Measurements from ENCODE around the gene ANO8.

ANO8 gene, protein sequence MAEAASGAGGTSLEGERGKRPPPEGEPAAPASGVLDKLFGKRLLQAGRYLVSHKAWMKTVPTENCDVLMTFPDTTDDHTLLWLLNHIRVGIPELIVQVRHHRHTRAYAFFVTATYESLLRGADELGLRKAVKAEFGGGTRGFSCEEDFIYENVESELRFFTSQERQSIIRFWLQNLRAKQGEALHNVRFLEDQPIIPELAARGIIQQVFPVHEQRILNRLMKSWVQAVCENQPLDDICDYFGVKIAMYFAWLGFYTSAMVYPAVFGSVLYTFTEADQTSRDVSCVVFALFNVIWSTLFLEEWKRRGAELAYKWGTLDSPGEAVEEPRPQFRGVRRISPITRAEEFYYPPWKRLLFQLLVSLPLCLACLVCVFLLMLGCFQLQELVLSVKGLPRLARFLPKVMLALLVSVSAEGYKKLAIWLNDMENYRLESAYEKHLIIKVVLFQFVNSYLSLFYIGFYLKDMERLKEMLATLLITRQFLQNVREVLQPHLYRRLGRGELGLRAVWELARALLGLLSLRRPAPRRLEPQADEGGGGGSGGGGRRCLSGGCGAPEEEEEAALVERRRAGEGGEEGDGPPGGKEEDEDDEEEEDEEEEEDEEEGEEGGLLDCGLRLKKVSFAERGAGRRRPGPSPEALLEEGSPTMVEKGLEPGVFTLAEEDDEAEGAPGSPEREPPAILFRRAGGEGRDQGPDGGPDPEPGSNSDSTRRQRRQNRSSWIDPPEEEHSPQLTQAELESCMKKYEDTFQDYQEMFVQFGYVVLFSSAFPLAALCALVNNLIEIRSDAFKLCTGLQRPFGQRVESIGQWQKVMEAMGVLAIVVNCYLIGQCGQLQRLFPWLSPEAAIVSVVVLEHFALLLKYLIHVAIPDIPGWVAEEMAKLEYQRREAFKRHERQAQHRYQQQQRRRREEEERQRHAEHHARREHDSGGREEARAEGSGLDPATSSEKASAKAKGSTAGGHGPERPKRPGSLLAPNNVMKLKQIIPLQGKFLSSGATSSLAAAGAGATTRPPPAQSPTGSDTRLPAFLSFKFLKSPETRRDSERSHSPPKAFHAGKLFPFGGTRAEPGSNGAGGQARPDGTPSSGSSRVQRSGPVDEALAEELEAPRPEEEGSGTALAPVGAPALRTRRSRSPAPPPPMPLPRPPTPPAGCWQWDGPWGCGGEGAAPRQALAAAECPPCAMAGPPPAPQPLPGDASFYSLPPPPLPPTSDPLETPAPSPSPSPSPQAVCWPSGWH

DNA sequence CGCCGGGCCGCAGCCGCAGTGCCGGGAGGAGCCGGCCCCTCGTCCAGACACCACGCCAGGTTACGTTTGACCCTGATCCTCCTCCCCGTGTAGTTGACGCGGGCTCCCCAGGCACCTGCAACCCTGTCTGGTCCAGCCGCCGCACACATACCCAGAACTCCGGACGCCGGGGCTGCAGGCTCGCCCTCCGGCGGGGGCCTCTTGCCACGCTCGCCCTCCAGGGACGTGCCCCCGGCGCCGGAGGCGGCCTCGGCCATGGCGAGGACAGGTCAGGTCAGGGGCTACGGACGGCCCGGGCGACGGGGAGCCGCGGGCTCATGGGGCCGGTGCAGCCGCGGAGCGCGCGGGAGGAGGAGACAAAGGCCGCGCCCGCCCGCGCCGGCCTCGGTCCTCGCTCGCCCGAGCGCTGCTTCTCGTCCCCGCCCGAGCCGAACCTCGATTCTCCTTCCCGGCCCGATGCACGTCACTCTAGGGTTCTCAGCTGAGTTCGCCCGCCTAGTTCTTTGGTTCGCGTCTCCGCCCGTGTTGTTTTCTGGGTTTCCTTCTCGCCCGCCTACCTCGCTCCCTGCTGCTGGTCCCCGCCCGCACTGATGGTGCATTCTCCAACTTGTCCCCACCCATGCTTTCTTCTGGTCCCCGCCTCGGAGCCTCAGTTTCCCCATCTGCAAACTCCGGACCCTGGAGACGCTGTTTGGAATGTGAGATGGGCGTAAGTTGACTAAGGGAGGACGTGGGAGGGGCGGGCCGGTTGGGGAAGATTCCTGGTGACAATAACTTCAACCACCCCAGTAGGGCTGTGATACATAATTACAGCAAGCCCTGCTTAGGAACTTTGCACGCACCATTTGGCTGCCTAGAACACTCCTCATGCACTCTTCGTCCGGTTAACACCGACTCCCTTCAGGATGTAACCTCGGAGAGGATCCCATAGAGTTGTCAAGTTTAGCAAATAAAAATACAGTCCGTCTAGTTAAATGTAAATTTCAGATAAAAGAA is at the start of gene ANO8:
TSS of gene ANO8 (minus strand) at position 442 of the 996 bp plus-strand sequence. CDS start at position 257, 185 bp downstream.
- H3K27ac ChIP-seq: peak within 1 kb of the TSS; percentile 75
- TF ChIP-seq, protein P1, sequence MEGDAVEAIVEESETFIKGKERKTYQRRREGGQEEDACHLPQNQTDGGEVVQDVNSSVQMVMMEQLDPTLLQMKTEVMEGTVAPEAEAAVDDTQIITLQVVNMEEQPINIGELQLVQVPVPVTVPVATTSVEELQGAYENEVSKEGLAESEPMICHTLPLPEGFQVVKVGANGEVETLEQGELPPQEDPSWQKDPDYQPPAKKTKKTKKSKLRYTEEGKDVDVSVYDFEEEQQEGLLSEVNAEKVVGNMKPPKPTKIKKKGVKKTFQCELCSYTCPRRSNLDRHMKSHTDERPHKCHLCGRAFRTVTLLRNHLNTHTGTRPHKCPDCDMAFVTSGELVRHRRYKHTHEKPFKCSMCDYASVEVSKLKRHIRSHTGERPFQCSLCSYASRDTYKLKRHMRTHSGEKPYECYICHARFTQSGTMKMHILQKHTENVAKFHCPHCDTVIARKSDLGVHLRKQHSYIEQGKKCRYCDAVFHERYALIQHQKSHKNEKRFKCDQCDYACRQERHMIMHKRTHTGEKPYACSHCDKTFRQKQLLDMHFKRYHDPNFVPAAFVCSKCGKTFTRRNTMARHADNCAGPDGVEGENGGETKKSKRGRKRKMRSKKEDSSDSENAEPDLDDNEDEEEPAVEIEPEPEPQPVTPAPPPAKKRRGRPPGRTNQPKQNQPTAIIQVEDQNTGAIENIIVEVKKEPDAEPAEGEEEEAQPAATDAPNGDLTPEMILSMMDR (conservative IDR thresholded peaks at IDR 0.05): no peak
- TF ChIP-seq ZFX (IDR thresholded peaks at IDR 0.05): peak; percentile 85; the same call in 1 of the 2 replicates

DNA sequence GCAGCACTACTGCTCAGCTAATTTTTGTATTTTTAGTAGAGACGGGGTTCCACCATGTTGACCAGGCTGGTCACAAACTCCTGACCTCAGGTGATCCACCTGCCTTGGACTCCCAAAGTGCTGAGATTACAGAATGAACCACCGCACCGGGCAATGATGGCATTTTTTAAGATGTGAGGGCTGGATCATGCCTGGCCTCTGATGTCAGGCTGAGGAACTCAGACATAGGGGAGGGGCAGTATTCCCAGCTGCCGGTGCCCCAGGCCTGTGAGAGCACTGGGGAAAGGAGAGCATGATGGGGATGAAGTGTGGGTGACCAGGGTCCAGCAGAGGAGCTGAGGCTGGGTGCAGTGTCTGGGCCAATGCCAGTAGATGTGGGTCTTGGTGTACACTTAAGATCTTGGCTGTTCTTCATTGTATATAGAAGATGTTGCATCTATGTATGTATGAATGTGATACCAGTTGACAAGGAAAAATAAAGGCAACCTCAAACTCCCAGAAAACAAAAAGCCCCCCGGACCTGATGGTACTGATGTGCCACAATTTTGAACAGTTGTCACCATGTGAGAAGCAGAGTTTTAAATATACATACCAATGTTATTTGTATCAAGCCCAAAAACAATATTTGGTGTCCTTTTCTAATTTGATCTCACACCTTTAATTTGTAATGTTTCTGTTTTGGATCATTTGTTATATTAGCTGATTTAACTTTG is 45.9 kb upstream of the ANO8 start:
- no peak for TF ChIP-seq ZFX (IDR thresholded peaks at IDR 0.05)
- TF ChIP-seq, protein P1 (conservative IDR thresholded peaks at IDR 0.05): no peak
- no peak overlapping the region for H3K27ac ChIP-seq

DNA sequence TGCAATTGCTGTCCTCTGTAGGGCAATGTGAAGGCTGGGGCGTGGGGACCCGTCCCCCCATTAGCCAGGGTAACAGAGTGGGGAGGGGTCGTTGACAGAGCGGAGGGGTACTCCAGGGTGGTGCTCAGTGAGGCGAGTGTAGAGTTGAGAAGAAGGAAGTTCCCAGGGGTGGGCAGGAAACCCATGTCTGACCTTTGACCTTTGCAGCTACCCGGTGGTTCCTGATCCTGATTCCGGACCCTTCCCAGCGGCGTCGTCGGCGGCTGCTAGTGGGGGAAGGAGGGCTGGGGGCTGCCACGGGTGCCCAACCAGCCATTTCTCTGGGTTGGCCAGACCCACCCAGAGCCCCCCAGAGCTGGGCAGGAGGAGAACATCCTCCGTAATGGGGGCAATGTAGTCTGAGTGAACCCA is 44.6 kb upstream of the ANO8 start:
- TF ChIP-seq, protein P1 (conservative IDR thresholded peaks at IDR 0.05): no peak
- no peak for TF ChIP-seq ZFX (IDR thresholded peaks at IDR 0.05)

DNA sequence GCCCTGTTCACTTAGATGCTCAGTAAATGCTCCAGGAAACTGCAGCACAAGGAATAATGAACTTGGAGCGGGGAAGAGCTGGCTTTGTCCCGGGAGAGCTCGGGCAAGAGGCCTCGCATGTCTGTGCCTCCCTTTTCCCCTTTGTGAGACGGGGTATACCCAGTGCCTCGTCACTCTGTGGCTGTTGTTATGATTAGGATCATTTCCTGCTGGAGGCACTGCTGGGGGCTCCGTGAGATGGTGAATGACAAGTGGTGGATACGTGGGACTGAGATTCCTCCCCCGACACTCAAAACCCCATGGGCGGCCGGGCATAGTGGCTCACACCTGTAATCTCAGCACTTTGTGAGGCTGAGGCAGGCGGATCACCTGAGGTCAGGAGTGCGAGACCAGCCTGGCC is 43.6 kb upstream of the ANO8 start:
- H3K27ac ChIP-seq: no peak overlapping the region
- TF ChIP-seq, protein P1 (conservative IDR thresholded peaks at IDR 0.05): no peak
- no peak for TF ChIP-seq ZFX (IDR thresholded peaks at IDR 0.05)

More for the DNA sequence above, 44.6 kb upstream of the ANO8 start:
- H3K27ac ChIP-seq: no peak overlapping the region

DNA sequence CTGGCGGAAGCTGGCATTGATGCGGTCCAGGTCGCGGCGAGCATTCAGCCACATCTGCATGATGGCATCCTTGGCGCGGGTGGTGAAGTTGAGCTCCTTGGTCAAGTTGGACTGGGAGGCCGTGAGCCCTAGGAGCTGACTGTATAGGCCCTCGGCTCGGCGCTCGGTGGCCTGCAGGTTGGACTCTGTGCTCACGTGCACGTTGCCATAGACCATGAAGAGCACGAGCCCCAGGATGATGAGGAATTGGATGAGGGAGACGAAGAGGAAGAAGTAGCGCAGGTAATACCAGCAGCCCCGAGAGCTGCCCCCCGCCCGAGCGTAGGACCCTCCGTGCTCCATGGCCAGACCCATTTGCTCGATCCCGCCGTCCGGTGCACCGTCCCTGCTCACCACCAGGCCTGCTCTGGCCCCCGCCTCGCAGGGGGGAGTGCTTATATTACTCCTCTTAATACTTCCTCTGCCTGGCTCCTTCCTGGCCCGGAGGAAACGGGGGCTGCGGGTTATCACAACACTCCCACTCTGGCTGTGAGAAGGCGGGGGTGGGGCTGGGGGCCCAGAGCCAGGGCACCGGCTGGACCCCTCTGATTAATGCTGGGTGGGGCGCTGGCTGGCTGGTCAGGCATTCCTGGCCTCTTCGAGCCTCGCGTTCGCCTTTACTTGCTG is 42.4 kb upstream of the ANO8 start, which contains the start of gene PLVAP:
TSS of gene PLVAP (minus strand) at position 408 of the 666 bp plus-strand sequence. CDS start at position 354, 54 bp downstream.
- no peak for TF ChIP-seq ZFX (IDR thresholded peaks at IDR 0.05)
- TF ChIP-seq, protein P1 (conservative IDR thresholded peaks at IDR 0.05): no peak
- H3K27ac ChIP-seq: no peak within 1 kb of the TSS
